ENCODE data around the gene MAML2.
"Not testable (repeated sequence)": the region's sequence is repeated elsewhere in the genome, so short reads cannot be mapped to it uniquely, and the experiment has no call there.

Gene MAML2

DNA sequence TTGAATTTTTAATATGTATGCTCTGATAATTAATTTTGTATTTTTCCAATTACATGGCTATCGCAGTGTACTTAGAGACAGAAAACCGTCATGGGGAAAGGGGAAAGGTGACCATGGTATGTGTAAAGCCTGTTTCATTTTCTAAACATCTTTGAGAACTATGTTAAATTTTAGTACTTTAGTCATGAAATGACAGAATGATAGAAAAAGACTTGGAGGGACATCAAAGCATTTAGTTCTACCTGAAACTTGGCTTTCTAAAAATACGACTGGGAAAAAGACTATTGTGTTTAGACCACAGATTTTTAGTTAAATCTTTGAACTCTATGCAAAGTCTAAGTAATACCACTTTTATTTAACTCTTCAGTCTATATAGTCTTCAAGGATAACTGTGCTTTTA is 54.1 kb downstream of the MAML2 start:
- no peak for DNase-seq

DNA sequence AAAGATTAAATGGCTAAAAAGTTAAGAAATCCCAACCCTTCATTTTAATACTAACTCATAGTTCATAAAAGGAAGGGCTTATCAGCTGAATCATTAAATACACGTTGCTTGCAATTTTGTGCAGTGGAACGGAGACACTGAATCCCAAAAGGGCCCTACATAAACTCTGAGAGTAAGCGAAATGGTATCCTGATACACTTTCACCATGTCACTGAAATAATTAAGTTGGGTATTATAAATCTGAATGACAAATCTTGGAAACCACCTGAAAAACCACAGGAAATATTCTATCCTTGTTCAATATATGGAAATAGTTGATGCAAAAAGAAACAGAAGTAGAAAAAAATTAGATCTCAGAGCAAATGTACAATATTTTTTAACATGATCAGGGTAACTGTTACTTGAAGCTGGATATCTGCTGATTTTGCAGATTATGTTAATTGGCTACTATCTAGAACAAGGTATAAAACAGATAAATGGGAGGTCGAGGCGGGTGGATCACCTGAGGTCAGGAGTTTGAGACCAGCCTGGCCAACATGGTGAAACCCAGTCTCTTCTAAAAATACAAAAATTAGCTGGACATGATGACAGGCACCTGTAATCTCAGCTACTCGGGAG is 55.1 kb downstream of the MAML2 start:
- DNase-seq = no peak

DNA sequence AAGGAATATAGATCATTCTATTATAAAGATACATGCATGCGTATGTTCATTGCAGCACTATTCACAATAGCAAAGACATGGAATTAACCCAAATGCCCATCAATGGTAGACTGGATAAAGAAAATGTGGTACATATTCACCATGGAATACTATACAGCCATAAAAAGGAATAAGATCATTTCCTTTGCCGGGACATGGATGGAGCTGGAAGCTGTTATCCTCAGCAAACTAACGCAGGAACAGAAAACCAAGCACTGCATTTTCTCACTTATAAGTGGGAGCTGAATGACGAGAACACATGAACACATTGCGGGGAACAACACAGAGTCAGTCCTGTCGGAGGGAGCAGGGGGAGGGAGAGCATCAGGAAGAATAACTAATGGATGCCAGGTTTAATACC is 57.0 kb downstream of the MAML2 start:
- DNase-seq = not testable (repeated sequence)

DNA sequence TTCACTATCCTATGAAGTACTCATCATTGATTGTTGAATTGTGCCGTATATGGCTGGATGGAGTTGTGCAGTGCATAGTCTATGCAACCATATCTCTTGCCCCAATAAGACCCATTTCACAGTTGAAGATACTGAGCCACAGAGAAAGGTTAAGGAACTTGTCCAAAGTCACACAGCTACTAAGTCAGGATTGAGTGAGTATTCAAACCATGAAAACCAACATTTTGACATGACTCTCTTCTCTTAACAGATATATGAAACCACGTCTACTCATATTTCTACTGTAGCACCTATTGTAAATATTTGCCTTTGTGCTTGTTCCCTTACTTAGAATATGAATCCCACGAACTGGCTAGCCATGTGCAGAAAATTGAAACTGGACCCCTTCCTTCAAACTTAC is 58.1 kb downstream of the MAML2 start:
- no peak for DNase-seq

DNA sequence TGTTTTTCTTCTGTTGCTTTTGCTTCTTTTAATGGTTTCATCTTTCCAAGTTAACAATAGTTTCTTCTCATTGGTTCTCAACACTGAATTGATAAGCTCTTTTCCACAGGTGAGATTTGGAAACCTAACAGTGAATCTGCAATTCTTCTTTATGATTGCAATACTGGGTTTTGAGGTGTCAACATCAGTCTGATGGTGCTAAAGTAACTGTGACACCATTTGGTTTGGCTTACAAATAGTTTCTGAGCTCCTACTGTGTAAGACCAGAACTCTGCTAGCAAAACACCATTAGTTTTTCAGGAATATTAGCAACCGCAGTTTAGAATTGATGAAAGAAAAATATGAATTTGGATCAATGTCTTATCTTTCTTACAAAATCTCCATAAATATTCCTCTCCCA is 58.6 kb downstream of the MAML2 start:
- no peak for DNase-seq

DNA sequence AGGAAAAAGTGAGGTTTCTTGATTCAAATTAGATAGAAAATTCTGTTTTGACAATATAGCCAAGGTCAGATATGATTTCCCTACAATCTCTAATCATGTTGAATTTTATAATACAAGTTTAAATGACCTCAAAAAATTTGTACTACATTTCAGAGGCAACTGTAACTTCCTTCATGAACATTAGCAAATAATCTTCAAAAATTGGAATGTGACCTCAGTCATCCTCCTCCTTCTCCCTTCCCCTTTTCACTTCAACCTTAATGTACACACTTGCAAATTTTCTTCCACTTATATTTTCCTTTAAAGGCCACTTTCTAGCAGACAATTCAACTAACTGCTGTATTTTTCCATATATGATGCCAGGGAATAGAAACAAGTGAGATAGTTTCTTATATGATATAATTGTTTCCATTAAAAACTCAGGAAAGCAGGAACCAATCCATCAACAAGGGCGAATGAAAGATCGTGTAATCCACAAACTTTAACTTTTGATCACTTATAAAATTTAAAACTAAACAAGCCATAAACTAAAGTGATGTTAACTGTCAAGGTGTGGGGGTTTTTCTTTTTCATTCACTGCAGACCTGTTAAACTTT is 60.3 kb downstream of the MAML2 start:
- no peak for DNase-seq

DNA sequence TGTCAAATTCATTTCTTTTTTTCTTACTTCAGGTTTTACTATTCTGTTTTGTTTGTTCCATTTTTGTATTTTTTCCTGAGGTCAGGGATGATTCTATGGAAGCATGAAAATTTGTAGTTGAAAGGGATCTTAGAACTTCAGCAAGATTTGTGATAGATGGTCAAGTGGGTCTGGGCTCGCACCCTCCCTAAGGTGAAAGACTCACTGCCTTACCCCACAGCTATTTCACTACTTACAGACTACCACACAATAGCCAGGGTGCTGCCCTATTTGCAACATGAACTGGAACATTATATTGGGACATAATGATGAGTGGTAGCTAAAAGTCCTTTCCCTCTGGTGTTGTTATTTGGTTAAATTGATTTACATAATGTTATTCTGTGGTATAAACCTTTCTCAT is 62.6 kb downstream of the MAML2 start:
- DNase-seq = no peak

DNA sequence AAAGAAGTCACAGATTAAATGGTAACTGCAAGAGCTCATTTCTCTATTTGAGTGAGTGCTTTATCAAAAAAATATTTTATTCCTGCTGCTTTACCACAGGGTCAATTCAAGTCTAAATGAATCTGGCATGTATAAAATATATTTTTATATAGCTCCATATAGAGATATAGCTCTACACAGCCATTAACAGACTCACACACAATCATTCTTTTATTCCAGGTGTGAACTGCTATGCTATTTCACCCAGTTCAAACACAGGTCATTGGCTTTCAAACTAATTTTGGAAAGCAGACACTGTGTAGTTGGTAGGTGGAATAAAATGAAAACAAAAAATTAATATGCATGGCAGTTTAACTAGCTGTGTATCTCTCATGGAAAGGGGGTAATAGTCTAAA is 63.1 kb downstream of the MAML2 start:
- DNase-seq = no peak

DNA sequence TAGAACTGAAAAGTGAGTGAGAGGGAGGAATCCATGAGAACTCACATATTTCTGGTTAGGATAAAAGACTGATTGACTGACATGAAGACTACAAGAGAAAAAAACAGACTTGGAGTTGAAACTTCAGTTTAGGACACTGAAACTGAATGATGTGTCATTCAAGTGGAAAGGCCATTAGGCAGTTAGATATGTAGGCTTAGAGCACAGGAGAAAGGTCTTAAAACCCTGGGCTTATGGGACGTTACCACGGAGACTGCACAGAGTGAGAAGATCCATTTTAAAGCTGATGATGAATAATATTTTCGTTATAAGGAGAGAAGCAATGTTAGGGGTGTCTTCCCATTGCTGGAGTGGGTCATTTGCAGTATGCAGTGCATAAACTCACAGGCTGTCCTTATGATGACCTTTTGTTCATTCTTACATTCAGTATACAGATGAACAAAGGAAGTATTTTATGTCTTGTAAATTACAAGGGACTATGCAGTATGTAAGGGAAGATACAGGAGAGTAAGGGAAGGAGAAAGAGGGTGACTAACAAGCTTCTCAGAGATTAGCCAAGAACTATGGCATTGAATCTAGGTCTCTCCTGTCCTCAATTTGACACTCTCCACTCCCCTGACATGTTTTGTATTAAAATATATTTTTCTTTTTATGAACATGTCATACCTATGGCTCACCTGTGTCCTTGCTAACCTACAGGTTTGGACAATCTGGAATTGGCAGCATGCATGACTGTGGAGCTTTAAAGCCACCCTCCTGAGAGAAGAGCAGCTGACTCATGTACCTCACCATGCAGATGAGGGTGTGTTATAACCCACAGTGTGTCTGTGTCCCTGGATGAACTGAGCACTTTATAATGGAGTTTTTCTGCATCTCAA is 63.7 kb downstream of the MAML2 start:
- no peak for DNase-seq

DNA sequence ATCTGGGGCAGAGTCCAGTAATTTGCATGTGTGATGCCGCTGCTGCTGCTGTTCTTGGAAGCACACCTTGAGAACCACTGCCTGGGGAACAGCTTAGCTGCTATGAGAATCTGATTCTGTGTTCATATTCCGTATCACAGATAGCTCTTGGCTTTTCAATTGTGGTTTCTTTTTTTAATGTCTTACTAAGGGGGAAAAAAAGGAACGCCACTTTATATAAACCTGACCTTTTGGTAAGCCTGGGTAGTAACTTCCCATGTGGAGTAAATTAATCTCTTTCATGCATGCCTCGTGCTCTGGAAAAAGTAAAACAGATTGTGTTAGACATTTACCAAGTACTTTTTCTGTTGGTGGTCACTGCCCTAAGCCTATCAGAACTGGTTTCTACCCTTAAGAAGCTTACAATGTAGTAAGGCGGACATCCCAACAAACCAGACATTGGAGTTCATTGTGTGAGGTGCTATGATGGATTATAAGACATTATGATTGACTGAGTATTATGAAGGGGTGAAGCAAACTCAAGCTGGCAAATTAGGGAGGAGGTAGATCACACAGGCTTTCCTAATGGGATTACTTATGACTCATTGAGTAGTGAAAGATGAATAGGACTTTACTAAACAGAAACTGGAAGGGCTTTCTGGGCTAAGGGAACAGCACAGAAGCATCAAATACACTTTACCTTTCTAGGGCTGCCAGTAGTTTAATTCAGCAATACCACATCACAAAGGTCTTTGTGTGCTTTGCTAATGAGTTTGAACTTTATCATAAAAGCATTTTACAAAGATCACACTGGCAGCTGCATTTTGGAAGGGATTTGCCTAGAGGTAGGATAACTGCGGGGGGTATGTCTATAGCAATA is 64.7 kb downstream of the MAML2 start:
- no peak for DNase-seq

DNA sequence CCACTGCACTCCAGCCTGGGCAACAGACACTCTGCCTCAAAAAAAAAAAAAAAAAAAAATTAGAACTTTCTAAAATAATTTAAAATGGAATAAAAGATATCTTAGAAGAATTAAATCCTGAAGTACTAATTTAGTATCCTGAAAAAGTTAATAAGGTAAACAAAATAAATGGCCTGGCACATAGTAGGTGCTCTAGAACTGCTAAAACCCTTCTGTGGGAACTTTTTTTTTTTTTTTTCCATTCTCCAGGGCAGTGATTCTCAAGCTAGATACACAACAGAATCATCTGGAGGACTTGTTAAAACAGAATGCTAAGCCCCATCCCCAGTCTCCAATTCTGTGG is 65.3 kb downstream of the MAML2 start:
- DNase-seq = no peak

DNA sequence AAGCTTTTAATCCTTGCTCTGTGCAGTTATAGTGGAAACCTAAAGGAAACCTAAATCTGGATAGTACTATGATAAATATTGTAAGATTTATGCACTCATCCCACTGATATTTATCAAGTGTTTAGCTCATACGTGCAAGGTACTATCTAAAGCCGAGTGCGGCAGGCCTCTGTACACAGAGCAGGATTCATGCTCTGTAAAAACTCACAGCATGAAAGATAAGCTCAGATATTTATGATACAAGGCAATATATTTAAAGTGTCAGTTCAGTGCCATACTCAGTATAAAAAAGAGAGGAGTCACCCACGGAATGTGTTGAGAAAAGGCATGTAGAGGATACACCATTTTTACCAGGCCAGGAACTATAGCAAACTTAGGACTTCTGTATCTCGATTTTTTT is 66.2 kb downstream of the MAML2 start:
- no peak for DNase-seq

DNA sequence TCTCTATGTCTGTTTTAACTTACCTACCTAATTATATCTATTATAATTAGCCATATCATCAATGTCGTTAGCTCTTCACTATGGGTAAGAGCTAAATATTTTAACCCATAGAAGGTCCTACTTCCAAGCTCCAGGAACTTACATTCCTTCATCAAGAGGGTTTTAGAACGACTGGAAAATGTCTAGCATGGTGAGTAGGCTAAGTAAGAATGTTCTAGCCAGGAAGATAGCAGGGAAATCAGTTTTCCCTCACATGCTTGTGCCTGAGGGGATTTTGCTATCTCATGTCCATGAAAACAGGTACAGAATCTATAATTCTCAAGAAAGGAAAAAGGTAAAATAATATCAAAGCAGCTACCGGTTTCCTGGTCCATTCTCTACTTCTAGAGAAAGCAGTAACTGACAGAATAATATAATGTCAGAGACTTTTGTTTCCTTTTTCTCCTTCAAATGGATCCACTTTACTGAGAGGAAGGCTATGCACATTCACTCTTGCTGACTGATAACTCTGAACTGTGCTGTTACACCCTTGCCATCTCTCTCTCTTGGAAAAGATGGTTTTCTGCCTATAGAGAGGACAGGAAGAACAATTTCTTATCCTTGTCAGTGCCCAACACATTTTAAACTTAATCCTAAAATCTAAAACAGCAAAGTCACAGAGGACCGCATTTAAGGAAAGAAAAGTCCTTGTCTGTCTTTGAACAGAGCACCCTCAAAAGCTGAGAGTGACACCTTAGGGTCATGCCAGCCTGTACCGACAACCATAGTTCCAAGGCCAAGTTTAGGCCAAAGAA is 67.0 kb downstream of the MAML2 start:
- no peak for DNase-seq

DNA sequence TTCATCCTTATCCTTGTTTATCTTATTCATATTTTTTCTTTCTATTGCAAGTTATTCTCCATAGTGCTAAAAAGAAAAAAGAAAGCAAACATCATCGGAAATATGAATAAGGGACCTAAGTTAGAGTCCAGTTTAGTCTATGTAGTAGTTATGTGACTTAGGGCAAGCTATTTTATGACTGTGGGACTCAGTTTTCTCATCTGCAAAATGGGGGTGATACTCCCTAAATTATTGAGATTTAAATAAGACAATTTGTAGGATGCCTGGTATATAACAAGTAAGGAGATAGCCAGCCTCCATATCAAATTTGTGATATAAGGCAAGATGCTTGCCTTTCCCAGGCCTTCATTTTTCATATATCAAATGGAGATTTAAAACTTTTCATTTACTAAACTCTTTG is 69.5 kb downstream of the MAML2 start:
- no peak for DNase-seq

DNA sequence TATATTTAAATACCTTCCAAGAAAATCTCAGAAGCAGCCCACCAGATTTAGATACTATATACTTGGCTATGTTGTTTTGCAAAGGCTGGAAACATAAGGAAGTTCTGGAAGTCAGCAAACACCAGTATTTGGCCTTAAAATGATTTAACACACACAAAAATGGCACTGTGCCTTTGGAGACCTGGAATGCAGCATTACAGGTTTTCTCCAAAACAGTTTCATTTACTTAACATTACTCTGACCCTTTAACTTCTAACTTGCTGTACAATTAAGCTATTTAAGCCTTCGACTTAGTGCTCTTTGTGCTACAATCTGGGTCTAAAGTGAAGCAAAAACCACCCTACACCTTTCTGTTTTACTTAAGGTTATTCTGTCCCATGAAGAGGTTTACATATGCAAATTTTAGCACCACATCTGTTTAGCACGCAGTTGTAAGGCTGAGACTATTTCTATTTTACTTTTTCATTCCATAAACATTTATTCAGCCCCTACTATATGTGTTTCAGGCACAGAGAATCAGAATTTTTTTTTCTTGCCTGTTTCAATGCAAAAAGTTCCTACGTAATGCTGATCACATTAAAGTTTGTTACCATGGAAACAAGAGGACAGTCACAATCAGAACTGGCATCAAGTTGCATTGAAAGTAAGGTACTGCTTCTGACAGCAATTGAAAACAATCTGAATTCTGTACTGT is 70.3 kb downstream of the MAML2 start:
- DNase-seq = no peak

DNA sequence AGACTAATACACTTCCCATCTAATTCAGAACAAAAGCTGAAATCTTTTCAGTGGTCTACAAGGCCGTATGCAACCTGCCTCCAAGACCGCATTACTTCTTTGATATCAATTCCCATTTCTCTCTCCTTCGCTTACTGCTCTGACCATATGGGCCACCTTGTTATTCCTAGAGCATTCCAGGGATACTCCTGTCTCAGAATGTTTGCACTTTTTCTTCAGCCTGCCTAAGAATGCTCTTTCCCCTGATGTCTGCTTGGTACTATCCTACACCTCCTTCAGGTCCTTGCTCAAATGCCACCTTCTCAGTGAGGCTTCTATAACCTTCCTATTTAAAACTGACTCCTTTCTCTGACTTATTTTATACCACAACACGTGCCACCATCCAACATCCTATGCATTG is 71.2 kb downstream of the MAML2 start:
- DNase-seq = no peak

DNA sequence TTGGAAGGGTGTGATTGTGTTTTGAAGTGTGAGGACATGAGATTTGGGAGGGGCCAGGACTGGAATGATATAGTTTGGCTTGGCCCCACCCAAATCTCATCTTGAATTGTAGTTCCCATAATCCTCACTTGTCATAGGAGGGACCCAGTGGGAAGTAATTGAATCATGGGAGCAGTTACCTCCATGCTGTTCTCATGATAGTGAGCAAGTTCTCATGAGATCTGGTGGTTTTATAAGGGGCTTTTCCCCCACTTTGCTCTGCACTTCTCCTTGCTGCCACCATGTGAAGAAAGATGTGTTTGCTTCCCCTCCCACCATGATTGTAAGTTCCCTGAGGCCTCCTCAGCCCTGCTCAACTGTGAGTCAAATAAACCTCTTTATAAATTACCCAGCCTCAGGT is 71.6 kb downstream of the MAML2 start:
- DNase-seq = not testable (repeated sequence)

DNA sequence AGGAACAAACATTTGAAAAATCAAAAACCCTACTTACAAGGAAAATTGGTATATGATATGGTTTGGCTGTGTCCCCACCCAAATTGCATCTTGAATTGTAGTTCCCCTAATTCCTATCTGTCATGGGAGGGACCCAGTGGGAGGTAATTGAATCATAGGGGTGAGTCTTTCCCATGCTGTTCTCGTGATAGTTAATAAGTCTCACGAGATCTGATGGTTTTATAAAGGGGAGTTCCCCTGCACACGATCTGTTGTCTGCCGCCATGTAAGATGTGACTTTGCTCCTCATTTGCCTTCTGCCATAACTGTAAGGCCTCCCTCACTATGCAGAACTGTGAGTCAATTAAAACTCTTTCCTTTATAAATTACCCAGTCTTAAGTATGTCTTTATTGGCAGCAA is 74.5 kb downstream of the MAML2 start:
- DNase-seq = not testable (repeated sequence)

DNA sequence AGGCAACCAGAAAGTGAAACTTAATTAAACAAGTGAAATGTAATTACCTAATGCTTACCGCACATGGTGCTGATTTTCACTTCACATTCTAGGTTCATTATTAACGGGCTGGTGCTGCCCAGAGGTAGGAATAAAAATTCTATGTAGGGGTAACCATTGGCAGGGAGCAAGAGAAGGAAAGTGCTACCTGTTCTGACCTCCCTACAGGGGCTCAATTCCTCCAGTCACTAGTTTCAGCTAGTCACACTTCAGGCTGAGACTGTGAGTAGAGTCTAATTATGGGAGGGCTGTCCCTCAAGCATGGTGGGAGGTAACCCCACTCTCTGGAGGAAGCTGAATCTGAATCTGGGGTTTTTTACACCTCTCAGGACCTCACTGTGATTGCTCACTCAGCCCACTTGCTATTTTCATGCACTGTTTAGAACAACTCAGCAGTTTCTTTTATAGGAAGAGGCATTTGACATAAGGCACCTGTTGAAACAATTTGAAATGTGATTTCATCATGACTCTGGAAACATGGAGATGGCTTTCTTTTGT is 75.4 kb downstream of the MAML2 start:
- no peak for DNase-seq

DNA sequence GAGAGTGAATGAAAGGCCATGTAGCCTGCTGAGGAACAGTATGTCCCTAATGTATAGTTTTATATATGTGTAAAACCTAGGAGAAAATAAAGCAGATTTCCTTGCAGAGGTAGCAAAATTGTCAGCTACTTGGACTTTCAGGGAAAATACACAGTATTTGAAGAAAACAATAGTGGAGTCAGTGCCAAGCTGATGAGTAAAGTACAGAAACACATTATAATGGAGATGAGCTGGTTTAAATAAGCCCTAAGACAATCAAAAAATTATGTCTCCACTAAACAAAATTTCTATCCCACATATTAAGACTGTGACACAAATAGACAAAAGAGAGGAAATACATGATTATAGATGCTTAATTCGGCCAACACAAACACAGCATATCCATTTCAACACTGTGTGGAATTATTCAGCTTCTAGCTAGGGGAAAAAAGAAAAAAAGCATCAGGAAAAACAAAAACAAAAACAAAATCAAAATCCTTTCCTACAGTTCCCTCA is 75.9 kb downstream of the MAML2 start:
- DNase-seq = no peak

DNA sequence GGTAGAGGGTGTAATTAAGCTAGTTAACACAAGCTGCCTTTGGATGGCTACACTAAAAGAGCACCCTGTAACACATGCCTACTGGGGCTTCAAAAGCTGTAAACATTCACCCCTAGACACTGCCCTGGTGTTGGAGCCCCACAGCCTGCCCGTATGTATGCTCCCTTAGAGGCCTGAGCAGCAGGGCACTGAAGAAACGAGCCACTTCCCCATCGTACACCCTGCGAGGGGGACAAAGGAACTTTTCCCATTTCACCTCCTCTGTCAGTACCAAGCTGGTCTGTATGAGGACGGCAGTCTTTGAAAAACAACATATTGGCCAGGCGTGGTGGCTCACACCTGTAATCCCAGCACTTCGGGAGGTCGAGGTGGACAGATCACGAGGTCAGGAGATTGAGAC is 77.0 kb downstream of the MAML2 start:
- DNase-seq = no peak
